ENCODE measurements around the gene FCRL3. TPM values are rescaled to one million over a fixed set of nuclear protein-coding genes. Genes with fewer than 3 reads are reported as not detected.

The FCRL3 gene
- total RNA-seq, 4 donors from 2014 or later = 0.33 TPM; not detected in 3

- TF ChIP-seq POLR2A (IDR thresholded peaks at IDR 0.05; ENCODE audit: low read depth) (no peak), EP300 (IDR thresholded peaks at IDR 0.05) (no peak), POLR2AphosphoS5 (IDR thresholded peaks at IDR 0.05) (no peak), CTCF (IDR thresholded peaks at IDR 0.05) (no peak)
- no peaks in the 10 kb centered on the region for H3K36me3 ChIP-seq
- no peak for DNase-seq (ENCODE audit: extremely low spot score)
- H3K27me3 ChIP-seq = peaks cover 0 to 5% (median 0%) of the 10 kb centered on the region in 4 donors
- no peaks in the 10 kb centered on the region for H3K9me3 ChIP-seq
- WGBS = 91% methylated on average over 1 of the region's 1 CpG
- intact Hi-C loops (cut with DNase I) = no loop called here
- no peaks in the 10 kb centered on the region for H3K4me1 ChIP-seq
- H3K27ac ChIP-seq (replicated peaks in 1 of 4) = no peak overlapping the region
- H3K4me3 ChIP-seq = no peak overlapping the region
Measured at GRCh38 chr1:157628773-157629172, 71.8 kb downstream of the FCRL3 start.

Other genes with a start within 250 kb of the FCRL3 start
- under 1 TPM in 1 of 4 donors, not detected in 3; 0.50 TPM for gene FCRL5, start 148.3 kb downstream of the FCRL3 start, total RNA-seq
- gene FCRL4, start 102.7 kb downstream of the FCRL3 start, total RNA-seq = not detected
- under 1 TPM in 1 of 4 donors, not detected in 3; 0.50 TPM for gene FCRL2, start 76.4 kb upstream of the FCRL3 start, total RNA-seq
- under 1 TPM in 1 of 4 donors, not detected in 3; 0.66 TPM for gene FCRL1, start 119.4 kb upstream of the FCRL3 start, total RNA-seq
- 1 to 10 TPM in 1 of 4 donors, not detected in 3; 1.2 TPM for gene CD5L, start 141.0 kb upstream of the FCRL3 start, total RNA-seq

Data from esophagus muscularis mucosa (tissue), 4 donors.